PC-9 (cell line): ENCODE data around the gene RFX8. TPM values are rescaled to one million over a fixed set of nuclear protein-coding genes. Genes with fewer than 3 reads are reported as not detected.

Experiments
- BruUV-seq: library from RNA; stranded (reverse); fragments of 400-500 nt; replicated peaks from 2 replicates; lab custom pipeline; 2021; lab: Mats Ljungman, UMichigan
- CTCF ChIA-PET: fragments of 300-600 bp; sonication (Branson Sonifier 250); formaldehyde crosslinking; loops from one replicate; lab custom pipeline; 2022; ENCODE audit warnings: antibody characterized with exemption; lab: Charles Lee
- POLR2A ChIA-PET: fragments of 300-600 bp; sonication (Branson Sonifier 250); formaldehyde crosslinking; loops from one replicate; lab custom pipeline; 2022; ENCODE audit warnings: antibody characterized with exemption; ENCODE audit not compliant: unreplicated experiment; lab: Charles Lee
- DNase-seq, 2 experiments: peaks; one replicate each; pipeline versions ENCODE4 v3.0.0 to v3.0.0-alpha.2; 2015 to 2022; ENCODE audit warnings: mixed read lengths in 1 of 2
- H2AFZ ChIP-seq: fragments of 200-600 bp; sonication (generic); 2 replicates; pipeline ENCODE4 v1.8.1; 2017; ENCODE audit warnings: antibody characterized with exemption
- H3F3A ChIP-seq: fragments of 200-600 bp; sonication (generic); 2 replicates; pipeline ENCODE4 v1.8.1; 2017; ENCODE audit warnings: antibody characterized with exemption, mild to moderate bottlenecking, low read depth; ENCODE audit not compliant: insufficient read depth
- H3K27ac ChIP-seq: fragments of 200-600 bp; sonication (generic); 2 replicates; pipeline ENCODE4 v1.6.1; 2016; ENCODE audit warnings: mixed run types
- H3K27me3 ChIP-seq: fragments of 200-600 bp; sonication (generic); 2 replicates; pipeline ENCODE4 v1.6.1; 2016; ENCODE audit warnings: low read depth, mixed run types; ENCODE audit not compliant: insufficient read depth
- H3K36me3 ChIP-seq: fragments of 200-600 bp; sonication (generic); 2 replicates; pipeline ENCODE4 v1.6.1; 2016; ENCODE audit warnings: low read depth, mixed run types
- H3K4me1 ChIP-seq: fragments of 200-600 bp; sonication (generic); replicated peaks from 2 replicates; pipeline ENCODE4 v1.6.1; 2016; ENCODE audit warnings: mixed run types; ENCODE audit not compliant: insufficient read depth
- H3K4me2 ChIP-seq: fragments of 200-600 bp; sonication (generic); 2 replicates; pipeline ENCODE4 v1.6.1; 2017; ENCODE audit warnings: mixed run types
- H3K4me3 ChIP-seq: fragments of 200-600 bp; sonication (generic); 2 replicates; pipeline ENCODE4 v1.6.1; 2016; ENCODE audit warnings: mixed run types
- H3K79me2 ChIP-seq: fragments of 200-600 bp; sonication (generic); 2 replicates; pipeline ENCODE4 v1.6.1; 2017; ENCODE audit warnings: low read depth, mixed run types
- H3K9me2 ChIP-seq: fragments of 200-600 bp; sonication (generic); 2 replicates; pipeline ENCODE4 v1.8.1; 2017; ENCODE audit warnings: mild to moderate bottlenecking; ENCODE audit not compliant: insufficient read depth
- H3K9me3 ChIP-seq: fragments of 200-600 bp; sonication (generic); 2 replicates; pipeline ENCODE4 v1.8.1; 2016; ENCODE audit warnings: low read depth; ENCODE audit not compliant: insufficient read depth
- H4K20me1 ChIP-seq: fragments of 200-600 bp; sonication (generic); 2 replicates; pipeline ENCODE4 v1.8.1; 2017; ENCODE audit not compliant: insufficient read depth
- EZH2 ChIP-seq: fragments of 200-600 bp; sonication (generic); IDR thresholded peaks from 2 replicates; pipeline ENCODE4 v1.8.0; 2017; ENCODE audit warnings: antibody characterized with exemption, low read depth
- intact Hi-C: fragments of 100-400 bp; cut with micrococcal nuclease; formaldehyde crosslinking; loops from one replicate; pipeline ENCODE4 v1.10.0; 2022; ENCODE audit not compliant: unreplicated experiment
- total RNA-seq: library from RNA; stranded (reverse); gene quantifications from 2 replicates; pipeline ENCODE4 v1.2.3, GENCODE V29; 2021
- TF ChIP-seq, protein P1 (sequence below): fragments of 200-600 bp; sonication (generic); conservative IDR thresholded peaks from 2 replicates; pipeline ENCODE4 v1.6.1; 2017; ENCODE audit warnings: mixed run types, antibody characterized with exemption, mild to moderate bottlenecking, moderate library complexity

The RFX8 gene
- total RNA-seq, 1 experiment from 2014 or later: not detected

DNA sequence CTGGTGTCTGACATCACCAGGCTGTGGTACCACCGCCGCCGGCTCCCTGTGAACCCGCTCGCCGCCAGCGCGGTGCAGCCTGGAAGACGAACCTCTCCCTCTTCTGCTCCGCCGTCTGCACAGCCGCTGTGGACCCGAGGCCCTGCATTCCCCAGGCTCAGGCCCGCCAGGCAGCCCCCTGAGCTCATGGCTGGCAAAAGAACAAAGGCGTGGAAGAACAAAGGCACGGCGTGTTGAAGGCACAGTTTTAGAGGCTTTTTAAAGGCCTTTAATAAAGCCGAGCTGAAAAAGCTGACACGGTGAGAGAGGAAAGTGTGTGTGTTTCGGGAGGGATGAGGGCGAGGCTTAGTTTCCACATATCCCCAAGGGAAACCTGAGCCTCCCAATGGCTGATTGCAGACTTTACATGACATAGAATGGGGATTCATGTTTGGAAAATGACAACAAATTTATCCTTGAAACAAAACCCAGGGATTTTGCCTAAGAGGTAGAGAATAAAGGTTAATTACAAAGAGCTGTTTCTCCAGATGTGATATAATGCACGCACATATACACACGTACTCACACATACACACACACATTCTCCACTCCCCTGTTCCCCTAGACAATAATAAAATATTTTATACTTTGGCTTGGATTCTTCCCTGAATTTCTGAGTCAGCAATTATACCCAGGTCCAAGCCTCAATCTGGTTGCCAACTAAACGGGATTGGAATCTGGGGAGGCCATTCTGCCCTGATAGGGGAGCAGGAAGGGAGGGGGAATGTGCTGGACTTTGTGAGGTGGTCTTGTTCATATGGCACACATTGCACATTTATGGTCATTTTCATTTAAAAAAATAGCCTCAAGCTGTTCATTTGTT, 39.7 kb downstream of the RFX8 start:
- no peak for DNase-seq
- H3K4me2 ChIP-seq: no peak overlapping the region

DNA sequence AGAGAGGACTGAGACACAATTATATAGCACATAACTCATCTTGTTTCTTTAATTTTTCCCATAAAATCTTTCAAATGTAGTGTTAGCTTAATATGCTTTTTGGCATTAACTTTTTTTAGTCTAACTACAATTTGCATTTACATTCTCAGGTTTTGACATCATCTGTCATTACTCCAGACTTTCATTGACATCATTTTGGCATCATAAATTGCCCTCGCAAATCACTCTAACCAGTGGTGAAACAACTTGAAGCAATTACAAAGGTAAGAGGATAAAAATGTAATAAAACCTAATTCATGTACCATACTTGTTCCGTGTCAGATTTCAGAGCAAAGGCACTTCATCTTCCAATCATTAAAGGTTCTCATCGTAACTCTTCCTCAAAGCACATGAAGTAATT, 41.4 kb downstream of the RFX8 start:
- Histone ChIP-seq H3K4me3 (no peak overlapping the region), H3K27ac (no peak overlapping the region), H3K27me3 (no peaks in the 10 kb centered on the region), H3K9me3 (no peaks in the 10 kb centered on the region), H3K36me3 (no peaks in the 10 kb centered on the region), H3F3A (no peaks in the 10 kb centered on the region), H3K4me2 (no peak overlapping the region), H2AFZ (no peak overlapping the region), H3K4me1 (no peaks in the 10 kb centered on the region), H4K20me1 (no peaks in the 10 kb centered on the region), H3K9me2 (no peaks in the 10 kb centered on the region), H3K79me2 (no peaks in the 10 kb centered on the region)
- CTCF ChIA-PET: no interaction called here
- DNase-seq: no peak
- TF ChIP-seq, protein P1, sequence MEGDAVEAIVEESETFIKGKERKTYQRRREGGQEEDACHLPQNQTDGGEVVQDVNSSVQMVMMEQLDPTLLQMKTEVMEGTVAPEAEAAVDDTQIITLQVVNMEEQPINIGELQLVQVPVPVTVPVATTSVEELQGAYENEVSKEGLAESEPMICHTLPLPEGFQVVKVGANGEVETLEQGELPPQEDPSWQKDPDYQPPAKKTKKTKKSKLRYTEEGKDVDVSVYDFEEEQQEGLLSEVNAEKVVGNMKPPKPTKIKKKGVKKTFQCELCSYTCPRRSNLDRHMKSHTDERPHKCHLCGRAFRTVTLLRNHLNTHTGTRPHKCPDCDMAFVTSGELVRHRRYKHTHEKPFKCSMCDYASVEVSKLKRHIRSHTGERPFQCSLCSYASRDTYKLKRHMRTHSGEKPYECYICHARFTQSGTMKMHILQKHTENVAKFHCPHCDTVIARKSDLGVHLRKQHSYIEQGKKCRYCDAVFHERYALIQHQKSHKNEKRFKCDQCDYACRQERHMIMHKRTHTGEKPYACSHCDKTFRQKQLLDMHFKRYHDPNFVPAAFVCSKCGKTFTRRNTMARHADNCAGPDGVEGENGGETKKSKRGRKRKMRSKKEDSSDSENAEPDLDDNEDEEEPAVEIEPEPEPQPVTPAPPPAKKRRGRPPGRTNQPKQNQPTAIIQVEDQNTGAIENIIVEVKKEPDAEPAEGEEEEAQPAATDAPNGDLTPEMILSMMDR: no peak
- no peak for TF ChIP-seq EZH2
- no TSS peak for BruUV-seq
- intact Hi-C loops: no loop called here
- POLR2A ChIA-PET: no interaction called here

More for the DNA sequence above, 39.7 kb downstream of the RFX8 start:
- H4K20me1 ChIP-seq: no peaks in the 10 kb centered on the region
- H3K9me3 ChIP-seq: no peaks in the 10 kb centered on the region
- H3F3A ChIP-seq: no peaks in the 10 kb centered on the region
- no peaks in the 10 kb centered on the region for H3K4me1 ChIP-seq
- no peaks in the 10 kb centered on the region for H3K79me2 ChIP-seq
- no peaks in the 10 kb centered on the region for H3K9me2 ChIP-seq
- TF ChIP-seq EZH2: no peak
- TF ChIP-seq, protein P1: no peak
- intact Hi-C loops: no loop called here
- H3K27ac ChIP-seq: no peak overlapping the region
- CTCF ChIA-PET: no interaction called here
- no TSS peak for BruUV-seq
- H3K27me3 ChIP-seq: no peaks in the 10 kb centered on the region
- H3K36me3 ChIP-seq: no peaks in the 10 kb centered on the region
- no peak overlapping the region for H3K4me3 ChIP-seq
- H2AFZ ChIP-seq: no peak overlapping the region
- POLR2A ChIA-PET: no interaction called here

DNA sequence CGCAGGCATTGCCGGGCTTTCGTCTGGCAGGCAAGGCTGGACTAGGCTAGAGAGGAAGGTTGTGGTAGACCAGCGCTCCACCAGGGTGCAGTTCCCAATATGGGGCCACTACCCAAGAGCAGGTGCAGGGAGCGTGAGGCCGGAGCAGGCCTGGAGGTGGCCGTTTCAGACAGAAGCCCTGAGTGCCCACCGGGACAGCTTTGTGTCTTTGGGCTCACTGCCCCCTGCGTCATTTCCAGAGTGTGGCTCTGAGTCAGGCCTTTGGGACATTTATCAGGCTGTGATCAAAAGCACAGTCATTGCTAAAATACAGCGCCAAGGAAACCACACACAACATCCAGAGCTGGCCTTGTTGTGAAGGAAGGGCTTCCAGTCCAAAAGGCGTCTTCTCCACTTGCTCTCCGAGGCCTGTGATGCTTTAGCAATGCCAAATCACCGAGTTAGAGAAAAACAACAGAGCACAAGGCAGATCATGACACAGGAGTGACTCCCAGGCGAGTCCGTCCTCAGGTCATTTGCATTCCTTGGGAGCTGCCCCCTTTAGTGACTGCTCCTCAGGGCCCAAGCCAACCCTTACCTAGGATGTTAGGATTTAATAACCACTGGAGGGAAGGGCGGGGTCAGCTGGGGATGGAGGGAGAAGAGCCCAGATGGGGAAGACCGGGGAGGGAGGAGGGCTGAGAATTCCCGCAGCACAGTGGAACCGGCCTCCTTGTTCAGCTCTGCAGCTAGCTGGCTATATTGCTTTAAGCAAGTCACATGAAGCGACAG, 42.3 kb downstream of the RFX8 start:
- no peak overlapping the region for H2AFZ ChIP-seq
- no peak overlapping the region for H3K4me2 ChIP-seq
- H3F3A ChIP-seq: no peaks in the 10 kb centered on the region
- no TSS peak for BruUV-seq
- H4K20me1 ChIP-seq: no peaks in the 10 kb centered on the region
- H3K36me3 ChIP-seq: no peaks in the 10 kb centered on the region
- no peak overlapping the region for H3K4me3 ChIP-seq
- H3K27me3 ChIP-seq: no peaks in the 10 kb centered on the region
- ChIA-PET CTCF (no interaction called here), POLR2A (no interaction called here)
- no peaks in the 10 kb centered on the region for H3K9me2 ChIP-seq
- no peak overlapping the region for H3K27ac ChIP-seq
- no peaks in the 10 kb centered on the region for H3K4me1 ChIP-seq
- no peak for DNase-seq
- no peak for TF ChIP-seq EZH2
- TF ChIP-seq, protein P1: no peak
- H3K79me2 ChIP-seq: no peaks in the 10 kb centered on the region
- intact Hi-C loops: no loop called here
- no peaks in the 10 kb centered on the region for H3K9me3 ChIP-seq
